HEK293 (cell line): ENCODE results near the gene LLGL2.

Experiments
- AEBP2 ChIP-seq: fragments of 450-650 bp; formaldehyde crosslinking; IDR thresholded peaks from 2 replicates; pipeline ENCODE4 v1.5.1; 2016; ENCODE audit warnings: missing biosample characterization, missing genetic modification characterization, borderline replicate concordance
- ATF2 ChIP-seq: fragments of 450-650 bp; formaldehyde crosslinking; IDR thresholded peaks from 2 replicates; pipeline ENCODE4 v1.5.1; 2016; ENCODE audit warnings: missing biosample characterization, missing genetic modification characterization, low read depth
- GLIS1 ChIP-seq: fragments of 450-650 bp; formaldehyde crosslinking; IDR thresholded peaks from 2 replicates; pipeline ENCODE4 v1.5.1; 2016; ENCODE audit warnings: missing biosample characterization, missing genetic modification characterization
- OVOL3 ChIP-seq: fragments of 450-650 bp; formaldehyde crosslinking; IDR thresholded peaks from 2 replicates; pipeline ENCODE4 v1.5.1; 2016; ENCODE audit warnings: missing biosample characterization, missing genetic modification characterization
- SCRT2 ChIP-seq: fragments of 450-650 bp; formaldehyde crosslinking; IDR thresholded peaks from 2 replicates; pipeline ENCODE4 v1.5.1; 2016; ENCODE audit warnings: missing biosample characterization, missing genetic modification characterization
- TRIM28 ChIP-seq: IDR thresholded peaks from 2 replicates; pipeline ENCODE4 v1.6.1; 2011; ENCODE audit warnings: low read length, control low read depth, borderline replicate concordance
- WT1 ChIP-seq: fragments of 450-650 bp; formaldehyde crosslinking; IDR thresholded peaks from 2 replicates; pipeline ENCODE4 v1.5.1; 2016; ENCODE audit warnings: missing biosample characterization, missing genetic modification characterization
- ZNF112 ChIP-seq: fragments of 450-650 bp; formaldehyde crosslinking; IDR thresholded peaks from 2 replicates; pipeline ENCODE4 v1.5.0; 2017; ENCODE audit warnings: missing biosample characterization, missing genetic modification characterization
- ZNF175 ChIP-seq: fragments of 450-650 bp; formaldehyde crosslinking; IDR thresholded peaks from 2 replicates; pipeline ENCODE4 v1.5.1; 2016; ENCODE audit warnings: missing biosample characterization, missing genetic modification characterization
- ZNF248 ChIP-seq: fragments of 450-650 bp; formaldehyde crosslinking; IDR thresholded peaks from 2 replicates; pipeline ENCODE4 v1.5.1; 2017; ENCODE audit warnings: missing biosample characterization, missing genetic modification characterization
- ZNF292 ChIP-seq: fragments of 450-650 bp; formaldehyde crosslinking; IDR thresholded peaks from 2 replicates; pipeline ENCODE4 v1.5.1; 2016; ENCODE audit warnings: low read depth, missing biosample characterization, missing genetic modification characterization, borderline replicate concordance
- ZNF366 ChIP-seq: fragments of 450-650 bp; formaldehyde crosslinking; conservative IDR thresholded peaks from 2 replicates; pipeline ENCODE4 v1.5.1; 2016; ENCODE audit warnings: missing biosample characterization, missing genetic modification characterization
- ZNF404 ChIP-seq: fragments of 450-650 bp; formaldehyde crosslinking; IDR thresholded peaks from 2 replicates; pipeline ENCODE4 v1.5.1; 2017; ENCODE audit warnings: missing biosample characterization, missing genetic modification characterization
- ZNF473 ChIP-seq: fragments of 450-650 bp; formaldehyde crosslinking; IDR thresholded peaks from 2 replicates; pipeline ENCODE4 v1.5.1; 2017; ENCODE audit warnings: missing biosample characterization, missing genetic modification characterization
- ZNF513 ChIP-seq: fragments of 450-650 bp; IDR thresholded peaks from 2 replicates; pipeline ENCODE4 v1.5.1; 2018; ENCODE audit warnings: missing biosample characterization, missing genetic modification characterization
- ZNF654 ChIP-seq: fragments of 450-650 bp; formaldehyde crosslinking; IDR thresholded peaks from 2 replicates; pipeline ENCODE4 v1.5.1; 2016; ENCODE audit warnings: low read depth, missing biosample characterization, missing genetic modification characterization
- ZNF707 ChIP-seq: fragments of 450-650 bp; formaldehyde crosslinking; IDR thresholded peaks from 2 replicates; pipeline ENCODE4 v1.5.1; 2016; ENCODE audit warnings: missing biosample characterization, missing genetic modification characterization
- ZNF843 ChIP-seq: fragments of 450-650 bp; formaldehyde crosslinking; IDR thresholded peaks from 2 replicates; pipeline ENCODE4 v1.5.1; 2016; ENCODE audit warnings: missing biosample characterization, missing genetic modification characterization
- TF ChIP-seq, protein P1 (sequence below): fragments of 450-650 bp; formaldehyde crosslinking; IDR thresholded peaks from 2 replicates; pipeline ENCODE4; 2016; ENCODE audit warnings: missing biosample characterization, missing genetic modification characterization
- TF ChIP-seq, protein P2 (sequence below): IDR thresholded peaks from 2 replicates; pipeline ENCODE4 v1.6.1; 2011; ENCODE audit warnings: mild to moderate bottlenecking, low read depth, low read length, borderline replicate concordance
- TF ChIP-seq, protein P3 (sequence below): fragments of 450-650 bp; formaldehyde crosslinking; IDR thresholded peaks from 2 replicates; pipeline ENCODE4 v1.5.1; 2016; ENCODE audit warnings: missing biosample characterization, missing genetic modification characterization

The LLGL2 gene

GRCh38 chr17:75516255-75516618 is 9.3 kb upstream of the LLGL2 start, which contains the start of gene TSEN54 (continued):
- TF ChIP-seq ZNF404 (tag by site-specific recombination) (no peak), SCRT2 (tag by site-specific recombination) (no peak), ATF2 (tag by site-specific recombination) (no peak), ZNF175 (tag by site-specific recombination) (no peak), WT1 (tag by site-specific recombination) (no peak), ZNF654 (no peak), ZNF513 (tag by site-specific recombination) (no peak), ZNF473 (tag by site-specific recombination) (no peak), ZNF707 (tag by site-specific recombination) (no peak), TRIM28 (no peak), ZNF366 (tag by site-specific recombination) (no peak), ZNF112 (no peak), ZNF292 (tag by site-specific recombination) (no peak), OVOL3 (tag by site-specific recombination) (no peak), ZNF248 (tag by site-specific recombination) (no peak), ZNF843 (tag by site-specific recombination) (no peak), AEBP2 (no peak), GLIS1 (tag by site-specific recombination) (no peak)
- TF ChIP-seq, protein P1, sequence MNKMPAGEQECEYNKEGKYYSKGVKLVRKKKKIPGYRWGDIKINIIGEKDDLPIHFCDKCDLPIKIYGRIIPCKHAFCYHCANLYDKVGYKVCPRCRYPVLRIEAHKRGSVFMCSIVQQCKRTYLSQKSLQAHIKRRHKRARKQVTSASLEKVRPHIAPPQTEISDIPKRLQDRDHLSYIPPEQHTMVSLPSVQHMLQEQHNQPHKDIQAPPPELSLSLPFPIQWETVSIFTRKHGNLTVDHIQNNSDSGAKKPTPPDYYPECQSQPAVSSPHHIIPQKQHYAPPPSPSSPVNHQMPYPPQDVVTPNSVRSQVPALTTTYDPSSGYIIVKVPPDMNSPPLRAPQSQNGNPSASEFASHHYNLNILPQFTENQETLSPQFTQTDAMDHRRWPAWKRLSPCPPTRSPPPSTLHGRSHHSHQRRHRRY (tag by site-specific recombination): no peak
- TF ChIP-seq, protein P2, sequence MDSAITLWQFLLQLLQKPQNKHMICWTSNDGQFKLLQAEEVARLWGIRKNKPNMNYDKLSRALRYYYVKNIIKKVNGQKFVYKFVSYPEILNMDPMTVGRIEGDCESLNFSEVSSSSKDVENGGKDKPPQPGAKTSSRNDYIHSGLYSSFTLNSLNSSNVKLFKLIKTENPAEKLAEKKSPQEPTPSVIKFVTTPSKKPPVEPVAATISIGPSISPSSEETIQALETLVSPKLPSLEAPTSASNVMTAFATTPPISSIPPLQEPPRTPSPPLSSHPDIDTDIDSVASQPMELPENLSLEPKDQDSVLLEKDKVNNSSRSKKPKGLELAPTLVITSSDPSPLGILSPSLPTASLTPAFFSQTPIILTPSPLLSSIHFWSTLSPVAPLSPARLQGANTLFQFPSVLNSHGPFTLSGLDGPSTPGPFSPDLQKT: peak; percentile 62; the same call in 1 of the 2 replicates
- TF ChIP-seq, protein P3, sequence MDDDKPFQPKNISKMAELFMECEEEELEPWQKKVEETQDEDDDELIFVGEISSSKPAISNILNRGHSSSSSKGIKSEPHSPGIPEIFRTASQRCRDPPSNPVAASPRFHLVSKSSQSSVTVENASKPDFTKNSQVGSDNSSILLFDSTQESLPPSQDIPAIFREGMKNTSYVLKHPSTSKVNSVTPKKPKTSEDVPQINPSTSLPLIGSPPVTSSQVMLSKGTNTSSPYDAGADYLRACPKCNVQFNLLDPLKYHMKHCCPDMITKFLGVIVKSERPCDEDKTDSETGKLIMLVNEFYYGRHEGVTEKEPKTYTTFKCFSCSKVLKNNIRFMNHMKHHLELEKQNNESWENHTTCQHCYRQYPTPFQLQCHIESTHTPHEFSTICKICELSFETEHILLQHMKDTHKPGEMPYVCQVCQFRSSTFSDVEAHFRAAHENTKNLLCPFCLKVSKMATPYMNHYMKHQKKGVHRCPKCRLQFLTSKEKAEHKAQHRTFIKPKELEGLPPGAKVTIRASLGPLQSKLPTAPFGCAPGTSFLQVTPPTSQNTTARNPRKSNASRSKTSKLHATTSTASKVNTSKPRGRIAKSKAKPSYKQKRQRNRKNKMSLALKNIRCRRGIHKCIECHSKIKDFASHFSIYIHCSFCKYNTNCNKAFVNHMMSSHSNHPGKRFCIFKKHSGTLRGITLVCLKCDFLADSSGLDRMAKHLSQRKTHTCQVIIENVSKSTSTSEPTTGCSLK: no peak
